Kidney (tissue), 14 donors: ENCODE results near the gene EBP. TPM values are rescaled to one million over a fixed set of nuclear protein-coding genes. Genes with fewer than 3 reads are reported as not detected.
A peak's percentile ranks its signal among the peaks of the same experiment; 100 is the strongest.

Experiments used
- DNase-seq, 5 donors: peaks; one replicate each; pipeline ENCODE4 v3.0.0-alpha.2; 2013 to 2020
- FAIRE-seq: peaks from 2 replicates; lab custom pipeline; 2012; peaks lifted over from hg19 to GRCh38; lab: Jason Lieb, UNC
- H3K27ac ChIP-seq, 2 donors: one replicate each; pipeline ENCODE4 v1.7.0; 2013; ENCODE audit warnings: low read depth in 2 of 2, low read length in 2 of 2, inconsistent platforms in 1 of 2
- H3K27me3 ChIP-seq: one replicate; pipeline ENCODE4 v1.7.1; 2013; ENCODE audit warnings: low read length, inconsistent platforms; ENCODE audit not compliant: control insufficient read depth, insufficient read depth
- H3K36me3 ChIP-seq, 3 donors: one replicate each; pipeline versions ENCODE4 v1.7.0 to v1.7.1; 2013; ENCODE audit warnings: low read length in 3 of 3, control low read depth in 1 of 3, inconsistent platforms in 1 of 3; ENCODE audit not compliant: insufficient read depth in 3 of 3, control insufficient read depth in 2 of 3
- H3K4me1 ChIP-seq, 3 donors: one replicate each; pipeline versions ENCODE4 v1.7.0 to v1.7.1; 2013; ENCODE audit warnings: low read length in 3 of 3, inconsistent platforms in 1 of 3, low read depth in 1 of 3; ENCODE audit not compliant: control insufficient read depth in 2 of 3, insufficient read depth in 2 of 3
- H3K4me3 ChIP-seq, 3 donors: one replicate each; pipeline versions ENCODE4 v1.7.0 to v1.8.1; 2013; ENCODE audit warnings: low read length in 3 of 3, control low read depth in 1 of 3, inconsistent platforms in 1 of 3
- H3K9ac ChIP-seq, 3 donors: one replicate each; pipeline versions ENCODE4 v1.7.0 to v1.7.1; 2013; ENCODE audit warnings: low read length in 3 of 3, control low read depth in 1 of 3, inconsistent platforms in 1 of 3
- H3K9me3 ChIP-seq, 3 donors: one replicate each; pipeline versions ENCODE4 v1.7.0 to v1.7.1; 2013; ENCODE audit warnings: low read length in 3 of 3, control low read depth in 1 of 3, inconsistent platforms in 1 of 3; ENCODE audit not compliant: control insufficient read depth in 2 of 3, insufficient read depth in 1 of 3
- intact Hi-C: fragments of 100-400 bp; cut with DNase I; formaldehyde crosslinking; loops from one replicate; pipeline ENCODE4 v1.11.1; 2022
- polyA plus RNA-seq: library from polyadenylated mRNA; stranded (reverse); fragments of 350-450 nt; fragmentation: Illumina TruSeq; extraction: RNeasy Lipid Tissue Mini Kit (QIAGEN cat#74804); gene quantifications from one replicate; pipeline ENCODE4 v1.2.3, GENCODE V29; 2014; ENCODE audit warnings: low read depth, low replicate concordance; ENCODE audit not compliant: insufficient read depth
- total RNA-seq: library from RNA; stranded (reverse); fragmentation: NEBNext Ultra II Directional; extraction: Animal tissue kit (Norgen Biotek cat#: 25700); gene quantifications from one replicate; pipeline ENCODE4 v1.2.1, GENCODE V29; 2021
- TF ChIP-seq, protein P1 (sequence below): IDR thresholded peaks from 3 replicates; pipeline ENCODE4 v1.5.1; 2012; ENCODE audit warnings: mild to moderate bottlenecking, moderate library complexity, borderline replicate concordance; ENCODE audit not compliant: insufficient read depth; ENCODE audit errors: extremely low read depth
- donor health status: control.
- donor health status: control.
- donor health status: control.
- donor health status: control.
- donor health status: control.
- donor health status: DM: yes; HTN: yes; CAD: no.
- donor health status: Normal renal cell carcinoma (clear cell type).

The EBP gene
- total and polyA plus RNA-seq, 2 donors from 2014 or later, result 33.8 to 164 TPM

DNA sequence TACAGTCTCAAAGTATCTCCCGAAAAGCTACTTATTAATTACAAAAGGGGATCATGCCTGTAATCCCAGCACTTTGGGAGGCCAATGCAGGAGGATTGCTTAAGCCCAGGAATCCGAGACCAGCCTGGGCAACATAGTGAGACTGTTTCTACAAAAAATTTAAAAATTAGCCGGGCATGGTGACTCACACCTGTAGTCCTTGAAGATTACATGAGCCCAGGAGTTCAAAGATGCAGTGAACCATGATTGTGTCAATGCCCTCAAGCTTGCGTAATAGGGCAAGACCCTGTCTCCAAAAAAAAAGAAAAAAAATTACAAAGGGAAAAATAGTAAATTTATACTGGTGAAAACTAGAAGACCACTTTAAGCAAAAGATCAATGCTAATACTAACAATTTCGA lies 16.1 kb upstream of the EBP start:
- Histone ChIP-seq H3K27ac (no peak overlapping the region), H3K4me3 (no peak overlapping the region), H3K36me3 (no peaks in the 10 kb centered on the region), H3K27me3 (no peaks in the 10 kb centered on the region), H3K9ac (no peak overlapping the region), H3K9me3 (no peaks in the 10 kb centered on the region), H3K4me1 (peaks cover 0 to 5% (median 5%) of the 10 kb centered on the region in 3 donors)
- intact Hi-C loops, result no loop called here
- no peak for DNase-seq
- peak; percentile 37 for FAIRE-seq
- TF ChIP-seq, protein P1, sequence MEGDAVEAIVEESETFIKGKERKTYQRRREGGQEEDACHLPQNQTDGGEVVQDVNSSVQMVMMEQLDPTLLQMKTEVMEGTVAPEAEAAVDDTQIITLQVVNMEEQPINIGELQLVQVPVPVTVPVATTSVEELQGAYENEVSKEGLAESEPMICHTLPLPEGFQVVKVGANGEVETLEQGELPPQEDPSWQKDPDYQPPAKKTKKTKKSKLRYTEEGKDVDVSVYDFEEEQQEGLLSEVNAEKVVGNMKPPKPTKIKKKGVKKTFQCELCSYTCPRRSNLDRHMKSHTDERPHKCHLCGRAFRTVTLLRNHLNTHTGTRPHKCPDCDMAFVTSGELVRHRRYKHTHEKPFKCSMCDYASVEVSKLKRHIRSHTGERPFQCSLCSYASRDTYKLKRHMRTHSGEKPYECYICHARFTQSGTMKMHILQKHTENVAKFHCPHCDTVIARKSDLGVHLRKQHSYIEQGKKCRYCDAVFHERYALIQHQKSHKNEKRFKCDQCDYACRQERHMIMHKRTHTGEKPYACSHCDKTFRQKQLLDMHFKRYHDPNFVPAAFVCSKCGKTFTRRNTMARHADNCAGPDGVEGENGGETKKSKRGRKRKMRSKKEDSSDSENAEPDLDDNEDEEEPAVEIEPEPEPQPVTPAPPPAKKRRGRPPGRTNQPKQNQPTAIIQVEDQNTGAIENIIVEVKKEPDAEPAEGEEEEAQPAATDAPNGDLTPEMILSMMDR, result no peak

DNA sequence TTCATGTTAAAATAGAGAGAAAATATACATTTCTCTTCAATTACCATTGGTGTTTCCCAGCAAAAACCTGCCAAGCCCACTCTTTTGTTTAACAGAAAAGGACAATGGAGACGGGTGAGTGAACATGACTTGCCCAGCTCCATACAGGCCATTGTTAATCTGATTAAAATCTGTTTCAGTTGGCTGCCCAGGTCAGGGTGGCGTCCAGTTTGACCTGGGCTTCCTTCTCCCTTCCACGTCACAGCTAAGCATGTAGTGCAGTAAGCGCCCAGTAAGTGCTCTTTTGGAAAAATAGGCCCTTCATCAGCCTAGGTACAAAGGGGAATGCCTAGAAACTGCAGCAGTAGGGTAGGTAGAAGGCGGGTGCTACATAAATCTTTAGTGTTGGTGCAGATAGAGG lies 14.4 kb upstream of the EBP start:
- DNase-seq, result peak in 1 of 5 donors; percentile 6
- TF ChIP-seq, protein P1, result no peak
- H3K36me3 ChIP-seq, result no peaks in the 10 kb centered on the region
- no peak overlapping the region for H3K4me3 ChIP-seq
- H3K27me3 ChIP-seq, result no peaks in the 10 kb centered on the region
- H3K4me1 ChIP-seq, result peaks cover 0 to 5% (median 5%) of the 10 kb centered on the region in 3 donors
- H3K9me3 ChIP-seq, result no peaks in the 10 kb centered on the region
- no peak for FAIRE-seq
- intact Hi-C loops, result no loop called here
- no peak overlapping the region for H3K9ac ChIP-seq
- H3K27ac ChIP-seq, result no peak overlapping the region

DNA sequence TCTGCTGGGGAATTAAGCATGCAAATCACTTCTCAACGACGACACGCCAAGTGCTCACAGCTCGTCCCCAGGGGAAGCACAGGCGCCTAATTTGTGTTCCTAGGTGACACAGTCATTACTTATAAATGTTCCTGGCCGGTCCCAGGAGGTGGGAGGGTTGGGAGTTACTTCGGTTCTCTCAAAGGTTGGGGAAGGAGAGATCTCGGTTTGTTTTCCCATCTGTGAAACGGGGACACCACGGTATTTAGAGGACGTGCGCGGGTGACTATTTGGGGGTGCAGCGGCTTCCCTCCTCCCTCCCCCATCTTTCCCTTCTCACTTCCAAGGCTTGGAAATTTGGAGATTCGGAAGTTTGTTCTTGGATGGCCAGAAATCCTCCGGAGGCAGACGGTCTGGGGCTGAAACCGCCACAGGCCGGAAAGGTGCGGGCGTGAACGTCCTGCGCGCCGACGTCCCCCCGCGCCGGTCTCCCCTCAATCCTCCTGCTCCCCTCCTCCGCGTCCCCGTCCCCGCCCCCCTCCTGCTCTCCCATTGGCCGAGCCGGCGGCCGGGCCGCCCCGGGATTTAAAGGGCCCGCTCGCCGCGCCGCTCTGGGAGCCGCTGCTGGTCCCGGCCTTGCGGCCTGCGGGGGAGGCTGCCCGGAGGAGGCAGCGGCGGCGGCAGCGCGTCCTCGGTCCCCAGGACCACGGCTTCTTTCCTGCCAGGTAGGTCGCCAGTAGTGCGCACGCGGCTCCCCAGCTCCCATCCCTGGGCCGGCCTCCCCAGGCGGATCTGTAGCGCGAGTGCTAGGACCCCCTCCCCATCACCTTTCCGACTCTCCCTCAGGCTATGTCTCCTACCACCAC lies 13.0 kb upstream of the EBP start, which contains the start of gene PORCN:
PORCN (plus strand) TSS at position 593 of the 845 bp plus-strand sequence. CDS start 829 bp downstream, outside the sequence.
- TF ChIP-seq, protein P1, result no peak
- peaks cover 0 to 5% (median 5%) of the 10 kb centered on the region in 3 donors for H3K4me1 ChIP-seq
- H3K27me3 ChIP-seq, result no peaks in the 10 kb centered on the region
- H3K36me3 ChIP-seq, result no peaks in the 10 kb centered on the region
- intact Hi-C loops, result no loop called here
- H3K4me3 ChIP-seq, result peak within 1 kb of the TSS; percentile 74 to 81 (median 76)
- DNase-seq (peak; percentile 76 to 94 (median 85)), FAIRE-seq (no peak)
- no peaks in the 10 kb centered on the region for H3K9me3 ChIP-seq
- H3K9ac ChIP-seq, result peak within 1 kb of the TSS; percentile 52 to 71 (median 67)
- peak within 1 kb of the TSS; percentile 74 to 80 for H3K27ac ChIP-seq
